GM19467 (cell line): ENCODE results near the gene CSPG4.
"Not testable (repeated sequence)": the region's sequence is repeated elsewhere in the genome, so short reads cannot be mapped to it uniquely, and the experiment has no call there.

Experiments used
- ATAC-seq: cut with Tn5 transposase; IDR thresholded peaks from one replicate; pipeline ENCODE4 v1.9.1; 2021; ENCODE audit warnings: mild to moderate bottlenecking, moderate library complexity; ENCODE audit not compliant: unreplicated experiment

Gene CSPG4

GRCh38 chr15:75725006-75725718 lies 12.5 kb upstream of the CSPG4 start:
- ATAC-seq, result no peak

GRCh38 chr15:75723847-75724660 lies 11.4 kb upstream of the CSPG4 start:
- no peak for ATAC-seq

- no peak for ATAC-seq
These were observed 10.7 kb upstream of the CSPG4 start for GRCh38 chr15:75723171-75723846.

- ATAC-seq, result no peak
These were observed 9.5 kb upstream of the CSPG4 start for GRCh38 chr15:75721923-75722870.

- no peak for ATAC-seq
These were observed 8.9 kb upstream of the CSPG4 start for GRCh38 chr15:75721480-75721922.

GRCh38 chr15:75720787-75721479 lies 8.3 kb upstream of the CSPG4 start:
- ATAC-seq, result no peak

- ATAC-seq, result no peak
These were observed 7.6 kb upstream of the CSPG4 start for GRCh38 chr15:75720297-75720696.

- no peak for ATAC-seq
These were observed 5.7 kb upstream of the CSPG4 start for GRCh38 chr15:75718328-75718727.

- not testable (repeated sequence) for ATAC-seq
These were observed 4.4 kb upstream of the CSPG4 start for GRCh38 chr15:75717001-75717400.

GRCh38 chr15:75716249-75716950 lies 3.8 kb upstream of the CSPG4 start:
- ATAC-seq, result not testable (repeated sequence)

- not testable (repeated sequence) for ATAC-seq
These were observed 2.7 kb upstream of the CSPG4 start for GRCh38 chr15:75715312-75715832.

GRCh38 chr15:75714195-75714594 lies 1.5 kb upstream of the CSPG4 start:
- ATAC-seq, result no peak

- no peak for ATAC-seq
These were observed 769 bp upstream of the CSPG4 start for GRCh38 chr15:75713338-75713895.

- ATAC-seq, result not testable (repeated sequence)
These were observed 1.2 kb downstream of the CSPG4 start for GRCh38 chr15:75711495-75711894.

GRCh38 chr15:75710874-75711273 lies 1.8 kb downstream of the CSPG4 start:
- not testable (repeated sequence) for ATAC-seq

GRCh38 chr15:75709458-75709857 lies 3.2 kb downstream of the CSPG4 start:
- not testable (repeated sequence) for ATAC-seq

GRCh38 chr15:75706682-75706954 lies 6.0 kb downstream of the CSPG4 start:
- no peak for ATAC-seq

- ATAC-seq, result no peak
These were observed 6.6 kb downstream of the CSPG4 start for GRCh38 chr15:75705854-75706681.
